C4-2B (cell line): ENCODE measurements around the gene STT3B.

Experiments
- H3K27ac ChIP-seq: fragments of 450-650 bp; 2 replicates; pipeline ENCODE4 v1.5.1; 2017
- CTCF ChIP-seq: fragments of 450-650 bp; conservative IDR thresholded peaks from 2 replicates; pipeline ENCODE4 v1.5.1; 2017; ENCODE audit warnings: mild to moderate bottlenecking
- ZFX ChIP-seq: fragments of 450-650 bp; IDR thresholded peaks from 2 replicates; pipeline ENCODE4 v1.6.1; 2017

STT3B gene

GRCh38 chr3:31673950-31674349, 141.2 kb downstream of the STT3B start:
- no peak for TF ChIP-seq ZFX
- no peak for TF ChIP-seq CTCF
- H3K27ac ChIP-seq = no peak overlapping the region

GRCh38 chr3:31676556-31676955, 143.8 kb downstream of the STT3B start:
- no peak for TF ChIP-seq CTCF
- no peak for TF ChIP-seq ZFX
- H3K27ac ChIP-seq = no peak overlapping the region

GRCh38 chr3:31680072-31680870, 147.5 kb downstream of the STT3B start:
- H3K27ac ChIP-seq = no peak overlapping the region
- no peak for TF ChIP-seq ZFX
